GM08714 (cell line): Measurements from ENCODE around the gene ANKS1B.

Source experiments
- H3K4me3 ChIP-seq: fragments of 200-500 bp; sonication (Bioruptor generic); 2 replicates; pipeline ENCODE4 v1.5.1; 2014; ENCODE audit warnings: mild to moderate bottlenecking, low read length, inconsistent platforms
- ZNF274 ChIP-seq: IDR thresholded peaks from 2 replicates; pipeline ENCODE4 v1.6.1; 2012; ENCODE audit warnings: mild to moderate bottlenecking, low read depth, low read length

Gene ANKS1B

GRCh38 chr12:99783421-99783820 lies 201.3 kb downstream of the ANKS1B start:
- no peak for TF ChIP-seq ZNF274
- H3K4me3 ChIP-seq, result no peak overlapping the region

GRCh38 chr12:99772274-99772673 lies 212.5 kb downstream of the ANKS1B start:
- no peak for TF ChIP-seq ZNF274
- H3K4me3 ChIP-seq, result no peak overlapping the region

- no peak overlapping the region for H3K4me3 ChIP-seq
- TF ChIP-seq ZNF274, result no peak
Measured at GRCh38 chr12:99771659-99772058, 213.1 kb downstream of the ANKS1B start.

- no peak for TF ChIP-seq ZNF274
- no peak overlapping the region for H3K4me3 ChIP-seq
Measured at GRCh38 chr12:99769396-99769980, 215.2 kb downstream of the ANKS1B start.

- H3K4me3 ChIP-seq, result no peak overlapping the region
- no peak for TF ChIP-seq ZNF274
Measured at GRCh38 chr12:99768758-99769157, 216.0 kb downstream of the ANKS1B start.

- H3K4me3 ChIP-seq, result no peak overlapping the region
- TF ChIP-seq ZNF274, result no peak
Measured at GRCh38 chr12:99767809-99768208, 216.9 kb downstream of the ANKS1B start.

GRCh38 chr12:99766408-99766807 lies 218.3 kb downstream of the ANKS1B start:
- H3K4me3 ChIP-seq, result no peak overlapping the region
- TF ChIP-seq ZNF274, result no peak

GRCh38 chr12:99765469-99766114 lies 219.1 kb downstream of the ANKS1B start:
- H3K4me3 ChIP-seq, result no peak overlapping the region
- no peak for TF ChIP-seq ZNF274

GRCh38 chr12:99759444-99759843 lies 225.3 kb downstream of the ANKS1B start:
- no peak overlapping the region for H3K4me3 ChIP-seq
- TF ChIP-seq ZNF274, result no peak

- no peak overlapping the region for H3K4me3 ChIP-seq
- no peak for TF ChIP-seq ZNF274
Measured at GRCh38 chr12:99758997-99759396, 225.7 kb downstream of the ANKS1B start.

GRCh38 chr12:99752740-99753139 lies 232.0 kb downstream of the ANKS1B start:
- H3K4me3 ChIP-seq, result no peak overlapping the region
- no peak for TF ChIP-seq ZNF274

- no peak for TF ChIP-seq ZNF274
- no peak overlapping the region for H3K4me3 ChIP-seq
Measured at GRCh38 chr12:99746538-99746937, 238.2 kb downstream of the ANKS1B start.

GRCh38 chr12:99745895-99746294 lies 238.8 kb downstream of the ANKS1B start:
- no peak for TF ChIP-seq ZNF274
- no peak overlapping the region for H3K4me3 ChIP-seq

- H3K4me3 ChIP-seq, result no peak overlapping the region
Measured at GRCh38 chr12:99745121-99745520, 239.6 kb downstream of the ANKS1B start.

GRCh38 chr12:99736760-99737269 lies 247.9 kb downstream of the ANKS1B start:
- no peak overlapping the region for H3K4me3 ChIP-seq
- no peak for TF ChIP-seq ZNF274

More at GRCh38 chr12:99745121-99745520, 239.6 kb downstream of the ANKS1B start:
- no peak for TF ChIP-seq ZNF274
